Measurements from ENCODE around the gene PLEKHA8. TPM values are rescaled to one million over a fixed set of nuclear protein-coding genes. Genes with fewer than 3 reads are reported as not detected.

PLEKHA8 gene
- total RNA-seq, 1 donor from 2014 or later: 62.7 TPM

GRCh38 chr7:30019960-30020359 lies 8.3 kb upstream of the PLEKHA8 start:
- Mint-ChIP-seq H3K27me3 (ENCODE audit: insufficient read depth, low read depth) (no peaks in the 10 kb centered on the region), H3K36me3 (peaks cover 18% of the 10 kb centered on the region), H3K4me3 (no peak overlapping the region), H3K4me1 (peaks cover 11% of the 10 kb centered on the region), H3K27ac (no peak overlapping the region), H3K9me3 (no peaks in the 10 kb centered on the region)
- Histone ChIP-seq H2AFZ (replicated peaks) (no peak overlapping the region), H3F3A (ENCODE audit: low read depth) (no peaks in the 10 kb centered on the region), H3K27me3 (no peaks in the 10 kb centered on the region), H3K4me3 (no peak overlapping the region), H3K4me2 (no peak overlapping the region), H3K9ac (no peak overlapping the region), H3K36me3 (no peaks in the 10 kb centered on the region), H3K27ac (no peak overlapping the region), H3K4me1 (peaks cover 5% of the 10 kb centered on the region), H3K79me2 (ENCODE audit: low read depth) (no peaks in the 10 kb centered on the region), H3K9me3 (ENCODE audit: low read depth) (no peaks in the 10 kb centered on the region), H4K20me1 (ENCODE audit: low read depth) (no peaks in the 10 kb centered on the region)
- TF ChIP-seq EZH2 (IDR thresholded peaks at IDR 0.05): no peak
- no peak for TF ChIP-seq EZH2phosphoT487 (IDR thresholded peaks at IDR 0.05)
- no peak for TF ChIP-seq CTCF (IDR thresholded peaks at IDR 0.05)
- DNase-seq (ENCODE audit: low spot score): no peak

GRCh38 chr7:30020535-30020934 lies 7.7 kb upstream of the PLEKHA8 start:
- no peaks in the 10 kb centered on the region for H3F3A ChIP-seq (ENCODE audit: low read depth)

GRCh38 chr7:30022991-30023390 lies 5.2 kb upstream of the PLEKHA8 start:
- Mint-ChIP-seq H3K9me3 (no peaks in the 10 kb centered on the region), H3K27ac (no peak overlapping the region), H3K27me3 (ENCODE audit: insufficient read depth, low read depth) (no peaks in the 10 kb centered on the region), H3K4me1 (peaks cover 28% of the 10 kb centered on the region), H3K36me3 (peaks cover 12% of the 10 kb centered on the region), H3K4me3 (no peak overlapping the region)
- H3K79me2 ChIP-seq (ENCODE audit: low read depth): no peaks in the 10 kb centered on the region
- DNase-seq (ENCODE audit: low spot score): no peak
- H4K20me1 ChIP-seq (ENCODE audit: low read depth): no peaks in the 10 kb centered on the region
- no peaks in the 10 kb centered on the region for H3K9me3 ChIP-seq (ENCODE audit: low read depth)
- no peak overlapping the region for H3K4me2 ChIP-seq
- H3K36me3 ChIP-seq: no peaks in the 10 kb centered on the region
- no peak overlapping the region for H3K4me3 ChIP-seq
- no peaks in the 10 kb centered on the region for H3K27me3 ChIP-seq
- peaks cover 19% of the 10 kb centered on the region for H3K4me1 ChIP-seq
- no peak overlapping the region for H3K9ac ChIP-seq
- no peak for TF ChIP-seq EZH2 (IDR thresholded peaks at IDR 0.05)
- TF ChIP-seq CTCF (IDR thresholded peaks at IDR 0.05): no peak
- no peak for TF ChIP-seq EZH2phosphoT487 (IDR thresholded peaks at IDR 0.05)
- peaks cover 11% of the 10 kb centered on the region for H3F3A ChIP-seq (ENCODE audit: low read depth)
- no peak overlapping the region for H3K27ac ChIP-seq
- H2AFZ ChIP-seq (replicated peaks): no peak overlapping the region

More at GRCh38 chr7:30020535-30020934, 7.7 kb upstream of the PLEKHA8 start:
- no peak overlapping the region for H3K4me3 ChIP-seq
- Mint-ChIP-seq H3K9me3 (no peaks in the 10 kb centered on the region), H3K36me3 (peaks cover 18% of the 10 kb centered on the region), H3K4me3 (no peak overlapping the region), H3K27me3 (ENCODE audit: insufficient read depth, low read depth) (no peaks in the 10 kb centered on the region), H3K4me1 (peaks cover 17% of the 10 kb centered on the region), H3K27ac (no peak overlapping the region)
- no peak overlapping the region for H3K4me2 ChIP-seq
- DNase-seq (ENCODE audit: low spot score): no peak
- no peaks in the 10 kb centered on the region for H3K36me3 ChIP-seq
- H4K20me1 ChIP-seq (ENCODE audit: low read depth): no peaks in the 10 kb centered on the region
- no peak overlapping the region for H3K27ac ChIP-seq
- TF ChIP-seq CTCF (IDR thresholded peaks at IDR 0.05): no peak
- TF ChIP-seq EZH2phosphoT487 (IDR thresholded peaks at IDR 0.05): no peak
- TF ChIP-seq EZH2 (IDR thresholded peaks at IDR 0.05): no peak
- H3K9ac ChIP-seq: no peak overlapping the region
- H3K27me3 ChIP-seq: no peaks in the 10 kb centered on the region
- no peaks in the 10 kb centered on the region for H3K79me2 ChIP-seq (ENCODE audit: low read depth)
- H3K4me1 ChIP-seq: peaks cover 8% of the 10 kb centered on the region
- no peaks in the 10 kb centered on the region for H3K9me3 ChIP-seq (ENCODE audit: low read depth)
- no peak overlapping the region for H2AFZ ChIP-seq (replicated peaks)
